ENCODE measurements around the gene CRTC1. TPM values are rescaled to one million over a fixed set of nuclear protein-coding genes. Genes with fewer than 3 reads are reported as not detected.

CRTC1 gene
- total RNA-seq, 1 experiment from 2014 or later: 19.0 TPM

DNA sequence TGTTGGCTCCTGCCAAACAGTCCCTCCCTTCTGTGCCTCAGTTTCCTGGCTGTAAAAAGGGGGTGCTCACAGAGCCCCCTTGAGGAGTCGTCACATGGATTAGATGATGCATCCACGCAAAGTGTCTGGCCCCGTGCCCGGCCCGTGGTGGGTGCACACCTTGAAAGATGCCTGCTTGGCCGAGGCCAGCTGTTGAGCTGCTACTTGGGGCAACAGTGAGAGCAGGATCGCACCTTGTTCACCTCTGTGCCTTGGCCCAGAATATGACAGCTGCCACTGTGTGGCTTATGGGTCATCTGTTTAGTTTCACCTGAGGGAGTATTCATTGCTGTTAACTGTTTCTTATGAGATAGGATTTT, 17.7 kb downstream of the CRTC1 start:
- Histone ChIP-seq H2AK5ac (ENCODE audit: insufficient read length, low read length) (no peak overlapping the region), H3K23ac (ENCODE audit: insufficient read length, low read depth, low read length) (no peak overlapping the region), H2AFZ (ENCODE audit: low read length) (no peak overlapping the region), H2BK5ac (ENCODE audit: insufficient read length, low read length) (no peak overlapping the region), H3K4me1 (ENCODE audit: insufficient read depth, low read length) (no peaks in the 10 kb centered on the region), H3K23me2 (ENCODE audit: insufficient read length, low read depth, low read length, poor library complexity, severe bottlenecking) (peaks cover 4% of the 10 kb centered on the region), H3K79me1 (ENCODE audit: insufficient read depth, low read depth, low read length, poor library complexity, severe bottlenecking) (no peaks in the 10 kb centered on the region), H3K4me2 (ENCODE audit: insufficient read depth, insufficient read length, low read length) (peak overlapping the region; percentile 65), H3K56ac (ENCODE audit: insufficient read length, low read depth, low read length) (no peak overlapping the region), H4K91ac (ENCODE audit: insufficient read length, low read depth, low read length) (no peak overlapping the region), H2BK15ac (ENCODE audit: low read depth, low read length) (no peak overlapping the region), H3K4ac (ENCODE audit: low read depth, low read length) (no peak overlapping the region), H3K27ac (ENCODE audit: insufficient read length, low read depth, low read length) (no peak overlapping the region), H3K14ac (ENCODE audit: insufficient read depth, low read length) (no peak overlapping the region), H4K5ac (ENCODE audit: insufficient read length, low read depth, low read length) (no peak overlapping the region), H3K79me2 (ENCODE audit: insufficient read depth, low read length) (peaks cover 7% of the 10 kb centered on the region; the same call in 1 of the 2 replicates), H3K27me3 (ENCODE audit: insufficient read depth, low read length) (no peaks in the 10 kb centered on the region), H2BK120ac (ENCODE audit: low read depth, low read length, poor library complexity, severe bottlenecking) (no peak overlapping the region), H4K20me1 (ENCODE audit: control insufficient read depth, insufficient read depth, insufficient read length) (no peaks in the 10 kb centered on the region), H3T11ph (ENCODE audit: low read length) (no peak overlapping the region), H4K8ac (replicated peaks; ENCODE audit: insufficient read length, low read depth, low read length) (no peak overlapping the region), H2BK20ac (ENCODE audit: low read depth, low read length, poor library complexity, severe bottlenecking) (no peak overlapping the region), H3K9me3 (ENCODE audit: control insufficient read depth, low read depth, low read length) (no peaks in the 10 kb centered on the region), H2BK12ac (ENCODE audit: insufficient read length, low read depth, low read length) (no peak overlapping the region), H3K18ac (ENCODE audit: insufficient read length, low read depth, low read length) (no peak overlapping the region), H3K9ac (ENCODE audit: extremely low read depth, insufficient read length, low read length) (no peak overlapping the region)
- peak overlapping the region in 1 of 2 experiments; percentile 79; a peak in 3 of 5 replicates for H3K4me3 Mint-ChIP-seq
- H3K36me3 Mint-ChIP-seq (ENCODE audit: insufficient read depth in 1 of 3, low read depth in 3 of 3): no peaks in the 10 kb centered on the region
- peaks cover 17 to 22% of the 10 kb centered on the region in 2 experiments for H3K4me1 Mint-ChIP-seq
- TF ChIP-seq, protein P1, sequence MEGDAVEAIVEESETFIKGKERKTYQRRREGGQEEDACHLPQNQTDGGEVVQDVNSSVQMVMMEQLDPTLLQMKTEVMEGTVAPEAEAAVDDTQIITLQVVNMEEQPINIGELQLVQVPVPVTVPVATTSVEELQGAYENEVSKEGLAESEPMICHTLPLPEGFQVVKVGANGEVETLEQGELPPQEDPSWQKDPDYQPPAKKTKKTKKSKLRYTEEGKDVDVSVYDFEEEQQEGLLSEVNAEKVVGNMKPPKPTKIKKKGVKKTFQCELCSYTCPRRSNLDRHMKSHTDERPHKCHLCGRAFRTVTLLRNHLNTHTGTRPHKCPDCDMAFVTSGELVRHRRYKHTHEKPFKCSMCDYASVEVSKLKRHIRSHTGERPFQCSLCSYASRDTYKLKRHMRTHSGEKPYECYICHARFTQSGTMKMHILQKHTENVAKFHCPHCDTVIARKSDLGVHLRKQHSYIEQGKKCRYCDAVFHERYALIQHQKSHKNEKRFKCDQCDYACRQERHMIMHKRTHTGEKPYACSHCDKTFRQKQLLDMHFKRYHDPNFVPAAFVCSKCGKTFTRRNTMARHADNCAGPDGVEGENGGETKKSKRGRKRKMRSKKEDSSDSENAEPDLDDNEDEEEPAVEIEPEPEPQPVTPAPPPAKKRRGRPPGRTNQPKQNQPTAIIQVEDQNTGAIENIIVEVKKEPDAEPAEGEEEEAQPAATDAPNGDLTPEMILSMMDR (conservative IDR thresholded peaks at IDR 0.05): no peak
- H3K27me3 Mint-ChIP-seq (ENCODE audit: low read depth): peaks cover 25% of the 10 kb centered on the region
- no peaks in the 10 kb centered on the region for H3K9me3 Mint-ChIP-seq
- H3K27ac Mint-ChIP-seq: no peak overlapping the region
- WGBS (ENCODE audit: extremely low coverage, insufficient read length, low lambda C conversion rate): no CpG with 5 or more reads among the region's 7 CpGs
- DNase-seq: no peak

All from H9 (cell line).